Kidney (tissue), 14 donors: ENCODE measurements around the gene KIF5C. TPM values are rescaled to one million over a fixed set of nuclear protein-coding genes. Genes with fewer than 3 reads are reported as not detected.

Source experiments
- DNase-seq, 5 donors: peaks; one replicate each; pipeline ENCODE4 v3.0.0-alpha.2; 2013 to 2020
- FAIRE-seq: peaks from 2 replicates; lab custom pipeline; 2012; peaks lifted over from hg19 to GRCh38; lab: Jason Lieb, UNC
- H3K27ac ChIP-seq, 2 donors: one replicate each; pipeline ENCODE4 v1.7.0; 2013; ENCODE audit warnings: low read depth in 2 of 2, low read length in 2 of 2, inconsistent platforms in 1 of 2
- H3K27me3 ChIP-seq: one replicate; pipeline ENCODE4 v1.7.1; 2013; ENCODE audit warnings: low read length, inconsistent platforms; ENCODE audit not compliant: control insufficient read depth, insufficient read depth
- H3K36me3 ChIP-seq, 3 donors: one replicate each; pipeline versions ENCODE4 v1.7.0 to v1.7.1; 2013; ENCODE audit warnings: low read length in 3 of 3, control low read depth in 1 of 3, inconsistent platforms in 1 of 3; ENCODE audit not compliant: insufficient read depth in 3 of 3, control insufficient read depth in 2 of 3
- H3K4me1 ChIP-seq, 3 donors: one replicate each; pipeline versions ENCODE4 v1.7.0 to v1.7.1; 2013; ENCODE audit warnings: low read length in 3 of 3, inconsistent platforms in 1 of 3, low read depth in 1 of 3; ENCODE audit not compliant: control insufficient read depth in 2 of 3, insufficient read depth in 2 of 3
- H3K4me3 ChIP-seq, 3 donors: one replicate each; pipeline versions ENCODE4 v1.7.0 to v1.8.1; 2013; ENCODE audit warnings: low read length in 3 of 3, control low read depth in 1 of 3, inconsistent platforms in 1 of 3
- H3K9ac ChIP-seq, 3 donors: one replicate each; pipeline versions ENCODE4 v1.7.0 to v1.7.1; 2013; ENCODE audit warnings: low read length in 3 of 3, control low read depth in 1 of 3, inconsistent platforms in 1 of 3
- H3K9me3 ChIP-seq, 3 donors: one replicate each; pipeline versions ENCODE4 v1.7.0 to v1.7.1; 2013; ENCODE audit warnings: low read length in 3 of 3, control low read depth in 1 of 3, inconsistent platforms in 1 of 3; ENCODE audit not compliant: control insufficient read depth in 2 of 3, insufficient read depth in 1 of 3
- intact Hi-C: fragments of 100-400 bp; cut with DNase I; formaldehyde crosslinking; loops from one replicate; pipeline ENCODE4 v1.11.1; 2022
- polyA plus RNA-seq: library from polyadenylated mRNA; stranded (reverse); fragments of 350-450 nt; fragmentation: Illumina TruSeq; extraction: RNeasy Lipid Tissue Mini Kit (QIAGEN cat#74804); gene quantifications from one replicate; pipeline ENCODE4 v1.2.3, GENCODE V29; 2014; ENCODE audit warnings: low read depth, low replicate concordance; ENCODE audit not compliant: insufficient read depth
- total RNA-seq: library from RNA; stranded (reverse); fragmentation: NEBNext Ultra II Directional; extraction: Animal tissue kit (Norgen Biotek cat#: 25700); gene quantifications from one replicate; pipeline ENCODE4 v1.2.1, GENCODE V29; 2021
- TF ChIP-seq, protein P1 (sequence below): IDR thresholded peaks from 3 replicates; pipeline ENCODE4 v1.5.1; 2012; ENCODE audit warnings: mild to moderate bottlenecking, moderate library complexity, borderline replicate concordance; ENCODE audit not compliant: insufficient read depth; ENCODE audit errors: extremely low read depth
- donor health status: control.
- donor health status: control.
- donor health status: control.
- donor health status: control.
- donor health status: control.
- donor health status: DM: yes; HTN: yes; CAD: no.
- donor health status: Normal renal cell carcinoma (clear cell type).

KIF5C gene
- total and polyA plus RNA-seq, 2 donors from 2014 or later, result 1.0 to 3.6 TPM

DNA sequence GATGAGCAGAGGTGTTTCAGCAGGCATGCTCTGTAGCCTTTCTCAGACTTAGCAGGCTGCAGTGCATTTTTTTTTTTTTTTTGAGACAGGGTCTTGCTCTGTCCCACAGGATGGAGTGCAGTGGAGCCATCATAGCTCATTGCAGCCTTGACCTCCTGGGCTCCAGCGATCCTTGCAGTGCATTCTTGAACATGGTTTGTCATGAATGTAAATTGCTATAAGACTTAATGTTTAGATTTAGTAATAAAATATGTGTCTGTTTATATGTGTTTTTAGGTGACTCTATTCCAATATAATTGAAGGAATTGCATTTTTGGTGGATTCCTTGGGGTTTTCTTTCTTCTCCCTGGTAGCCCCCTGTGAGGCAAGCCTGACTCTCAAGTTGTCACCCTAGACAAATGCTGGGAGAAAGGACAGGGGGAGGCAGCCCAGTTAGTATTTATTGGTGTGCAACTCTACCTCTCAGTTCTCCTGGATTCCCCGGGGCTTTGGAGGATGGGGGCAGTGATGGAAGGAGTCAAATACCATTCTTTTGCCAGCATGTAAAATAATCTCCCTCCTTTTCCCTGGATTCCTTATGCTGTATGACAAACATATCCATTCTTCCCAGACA lies 186.2 kb downstream of the KIF5C start:
- Histone ChIP-seq H3K36me3 (no peaks in the 10 kb centered on the region), H3K4me3 (no peak overlapping the region), H3K27me3 (no peaks in the 10 kb centered on the region), H3K9me3 (no peaks in the 10 kb centered on the region), H3K9ac (no peak overlapping the region), H3K4me1 (peaks cover 0 to 2% (median 0%) of the 10 kb centered on the region in 3 donors), H3K27ac (no peak overlapping the region)
- peak in 3 of 5 donors; percentile 36 to 54 (median 52) for DNase-seq
- TF ChIP-seq, protein P1, sequence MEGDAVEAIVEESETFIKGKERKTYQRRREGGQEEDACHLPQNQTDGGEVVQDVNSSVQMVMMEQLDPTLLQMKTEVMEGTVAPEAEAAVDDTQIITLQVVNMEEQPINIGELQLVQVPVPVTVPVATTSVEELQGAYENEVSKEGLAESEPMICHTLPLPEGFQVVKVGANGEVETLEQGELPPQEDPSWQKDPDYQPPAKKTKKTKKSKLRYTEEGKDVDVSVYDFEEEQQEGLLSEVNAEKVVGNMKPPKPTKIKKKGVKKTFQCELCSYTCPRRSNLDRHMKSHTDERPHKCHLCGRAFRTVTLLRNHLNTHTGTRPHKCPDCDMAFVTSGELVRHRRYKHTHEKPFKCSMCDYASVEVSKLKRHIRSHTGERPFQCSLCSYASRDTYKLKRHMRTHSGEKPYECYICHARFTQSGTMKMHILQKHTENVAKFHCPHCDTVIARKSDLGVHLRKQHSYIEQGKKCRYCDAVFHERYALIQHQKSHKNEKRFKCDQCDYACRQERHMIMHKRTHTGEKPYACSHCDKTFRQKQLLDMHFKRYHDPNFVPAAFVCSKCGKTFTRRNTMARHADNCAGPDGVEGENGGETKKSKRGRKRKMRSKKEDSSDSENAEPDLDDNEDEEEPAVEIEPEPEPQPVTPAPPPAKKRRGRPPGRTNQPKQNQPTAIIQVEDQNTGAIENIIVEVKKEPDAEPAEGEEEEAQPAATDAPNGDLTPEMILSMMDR, result no peak
- FAIRE-seq, result no peak
- intact Hi-C loops, result no loop called here

DNA sequence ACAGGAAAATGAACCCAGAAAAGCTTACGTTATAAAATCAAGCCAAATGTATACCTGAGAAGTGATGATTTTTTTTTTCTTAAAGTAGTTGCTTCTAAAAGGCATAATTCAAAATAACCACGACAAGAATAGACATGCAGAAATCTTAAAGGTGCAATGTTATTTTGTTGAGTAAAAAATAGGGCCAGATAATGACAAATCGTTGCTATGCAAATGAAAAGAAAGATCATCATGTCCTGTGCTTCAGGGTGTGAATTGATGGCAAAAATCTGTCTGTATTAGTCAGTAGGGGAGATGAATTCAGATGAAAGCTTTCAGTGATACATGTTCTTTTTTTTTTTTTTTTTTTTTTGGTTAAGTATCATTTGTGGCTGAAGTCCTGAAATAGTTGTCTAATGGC lies 187.5 kb downstream of the KIF5C start:
- Histone ChIP-seq H3K27ac (no peak overlapping the region), H3K9me3 (no peaks in the 10 kb centered on the region), H3K4me1 (peaks cover 0 to 2% (median 0%) of the 10 kb centered on the region in 3 donors), H3K4me3 (no peak overlapping the region), H3K9ac (no peak overlapping the region), H3K36me3 (no peaks in the 10 kb centered on the region), H3K27me3 (no peaks in the 10 kb centered on the region)
- TF ChIP-seq, protein P1, result no peak
- DNase-seq, result no peak
- intact Hi-C loops, result no loop called here
- no peak for FAIRE-seq

DNA sequence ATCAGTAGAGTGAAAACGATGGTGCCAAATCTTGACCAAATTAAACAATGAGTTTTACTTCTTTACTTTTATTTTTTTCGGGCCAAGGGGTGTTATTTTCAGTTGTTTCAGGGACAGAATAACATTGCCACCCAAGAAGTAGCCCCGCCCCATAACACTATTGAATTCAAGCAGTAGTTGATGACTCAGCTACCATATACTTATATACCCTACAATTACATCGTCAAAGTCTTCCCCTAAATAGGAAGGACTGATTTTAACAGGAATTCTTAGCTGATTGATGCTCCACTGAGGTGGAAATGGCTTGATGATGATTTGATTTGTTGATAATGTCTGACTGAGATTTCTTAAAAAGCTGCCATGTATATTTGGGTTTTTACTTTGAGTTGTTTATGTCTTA lies 188.2 kb downstream of the KIF5C start:
- H3K4me3 ChIP-seq, result no peak overlapping the region
- DNase-seq, result no peak
- H3K27me3 ChIP-seq, result no peaks in the 10 kb centered on the region
- no peaks in the 10 kb centered on the region for H3K9me3 ChIP-seq
- H3K27ac ChIP-seq, result no peak overlapping the region
- no peaks in the 10 kb centered on the region for H3K36me3 ChIP-seq
- intact Hi-C loops, result no loop called here
- TF ChIP-seq, protein P1, result no peak
- no peaks in the 10 kb centered on the region for H3K4me1 ChIP-seq
- FAIRE-seq, result no peak
- no peak overlapping the region for H3K9ac ChIP-seq

DNA sequence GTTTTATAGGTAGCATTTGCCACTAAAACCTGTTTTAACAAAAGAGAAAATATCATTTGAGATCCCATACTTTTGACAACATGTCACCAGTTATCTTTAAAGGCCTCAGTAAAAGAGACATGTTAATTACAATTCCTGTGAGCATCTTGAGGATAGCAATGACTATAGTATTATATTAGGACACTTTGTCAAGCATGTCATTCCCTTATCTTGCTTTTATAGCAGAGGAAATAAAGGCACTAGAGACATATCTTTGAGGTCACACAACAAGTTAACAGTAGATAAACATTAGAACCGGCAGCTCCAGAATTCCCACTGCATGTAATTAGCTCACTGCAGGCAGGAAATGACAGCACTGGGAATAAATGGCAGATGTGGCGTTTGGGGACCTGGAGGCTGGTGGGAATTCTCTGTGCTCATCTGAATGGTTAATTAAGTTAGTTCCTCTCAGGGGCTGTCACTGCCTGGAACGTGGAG lies 189.4 kb downstream of the KIF5C start:
- Histone ChIP-seq H3K9me3 (no peaks in the 10 kb centered on the region), H3K4me1 (no peaks in the 10 kb centered on the region), H3K27me3 (no peaks in the 10 kb centered on the region), H3K9ac (no peak overlapping the region), H3K27ac (no peak overlapping the region), H3K4me3 (no peak overlapping the region), H3K36me3 (no peaks in the 10 kb centered on the region)
- DNase-seq, result peak in 1 of 5 donors; percentile 55
- no peak for FAIRE-seq
- TF ChIP-seq, protein P1, result no peak
- intact Hi-C loops, result no loop called here
